A549 treated with CpdA at 1 μM for 4 hours (cell line): Measurements from ENCODE around the gene PAWR. TPM values are rescaled to one million over a fixed set of nuclear protein-coding genes. Genes with fewer than 3 reads are reported as not detected.

Experiments
- total RNA-seq: library from RNA; stranded (reverse); fragments of 200-300 nt; extraction: Qiagen RNA extraction; gene quantifications from 5 replicates; pipeline ENCODE4 v1.2.3, GENCODE V29; 2022; ENCODE audit warnings: low read depth

The PAWR gene, protein sequence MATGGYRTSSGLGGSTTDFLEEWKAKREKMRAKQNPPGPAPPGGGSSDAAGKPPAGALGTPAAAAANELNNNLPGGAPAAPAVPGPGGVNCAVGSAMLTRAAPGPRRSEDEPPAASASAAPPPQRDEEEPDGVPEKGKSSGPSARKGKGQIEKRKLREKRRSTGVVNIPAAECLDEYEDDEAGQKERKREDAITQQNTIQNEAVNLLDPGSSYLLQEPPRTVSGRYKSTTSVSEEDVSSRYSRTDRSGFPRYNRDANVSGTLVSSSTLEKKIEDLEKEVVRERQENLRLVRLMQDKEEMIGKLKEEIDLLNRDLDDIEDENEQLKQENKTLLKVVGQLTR
- 45.0 to 83.5 TPM (median 59.9 TPM) in 5 replicates for total RNA-seq

DNA sequence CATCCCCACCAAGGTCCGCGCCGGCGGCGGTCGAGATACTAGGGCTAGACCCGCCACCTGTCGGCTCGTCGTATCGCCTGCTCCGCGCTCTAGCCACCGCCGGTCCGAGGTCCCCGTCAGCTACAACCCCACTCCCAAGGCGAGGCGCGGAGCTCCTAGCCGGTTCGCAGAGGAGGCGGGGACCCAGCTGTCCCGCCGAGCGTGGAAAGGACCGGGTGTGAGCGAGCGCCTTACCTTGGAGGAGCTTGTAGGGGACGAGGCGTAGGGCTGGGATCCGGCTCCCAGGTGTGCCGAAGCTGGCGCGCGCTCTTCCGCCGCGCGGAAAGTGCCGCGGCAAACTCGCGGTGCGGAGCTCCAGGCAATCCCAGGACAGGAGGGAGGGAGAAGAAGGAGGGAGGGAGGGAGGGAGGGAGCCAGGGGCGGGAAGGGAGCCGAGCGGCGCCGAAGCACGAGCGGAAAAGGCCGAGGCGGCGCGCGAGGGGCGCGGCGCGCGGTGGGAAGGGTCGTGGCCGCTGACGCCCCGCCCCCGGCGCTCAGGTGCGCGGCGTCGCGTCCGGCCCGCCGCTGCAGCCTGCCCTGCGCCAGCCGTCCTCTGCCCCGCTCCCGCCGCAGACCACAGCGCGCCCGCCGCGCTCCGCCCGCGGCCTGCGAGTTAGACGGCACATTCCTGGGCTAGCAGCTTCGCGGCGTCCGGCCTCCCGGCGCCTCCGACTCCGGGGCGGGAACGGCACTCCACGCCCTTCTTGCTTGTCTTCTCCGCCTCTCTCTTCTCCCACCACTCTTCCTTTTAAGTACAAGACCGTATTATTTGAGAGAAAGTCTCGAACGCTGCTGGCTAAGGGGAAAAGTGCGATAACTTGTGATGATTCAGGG lies at the start of gene PAWR:
Gene PAWR (minus strand): TSS at position 327 of the 873 bp plus-strand sequence. CDS start 720 bp downstream, outside the sequence.

Other genes starting within 250 kb of the PAWR start
- 18.2 to 42.8 TPM (median 24.2 TPM) in 5 replicates for gene PPP1R12A, start 244.1 kb upstream of the PAWR start, total RNA-seq